HL-60 (cell line): ENCODE data around the gene PGM1.

Source experiments
- DNase-seq, 2 experiments: peaks; one replicate each; pipeline ENCODE4 v3.0.0-alpha.2; 2010 to 2020; ENCODE audit warnings: low read depth in 1 of 2, low spot score in 1 of 2
- H3K27ac ChIP-seq: fragments of 250-450 bp; sonication (Bioruptor Pico); replicated peaks from 2 replicates; pipeline ENCODE4 v1.5.1; 2020; ENCODE audit warnings: mild to moderate bottlenecking, moderate library complexity
- H3K27me3 ChIP-seq: fragments of 250-450 bp; sonication (Bioruptor Pico); 2 replicates; pipeline ENCODE4 v1.5.1; 2021; ENCODE audit warnings: mild to moderate bottlenecking, moderate library complexity; ENCODE audit not compliant: insufficient read depth, poor library complexity, severe bottlenecking
- H3K4me3 ChIP-seq: replicated peaks from 2 replicates; pipeline ENCODE4 v1.5.1; 2011; ENCODE audit warnings: mild to moderate bottlenecking, control low read depth, low read length; ENCODE audit not compliant: insufficient read depth
- GABPA ChIP-seq: IDR thresholded peaks from 2 replicates; pipeline ENCODE4 v1.6.1; 2012; ENCODE audit warnings: low read depth
- POLR2AphosphoS5 ChIP-seq: IDR thresholded peaks from 2 replicates; pipeline ENCODE4 v1.6.1; 2012; ENCODE audit warnings: low read depth
- SPI1 ChIP-seq: IDR thresholded peaks from 2 replicates; pipeline ENCODE4 v1.6.1; 2012; ENCODE audit warnings: low read depth, mild to moderate bottlenecking, borderline replicate concordance
- TF ChIP-seq, protein P1 (sequence below): IDR thresholded peaks from one replicate; pipeline ENCODE4 v1.5.1; 2011; ENCODE audit warnings: low read length, control low read depth, inconsistent platforms; ENCODE audit not compliant: insufficient read depth
- TF ChIP-seq, protein P2 (sequence below): IDR thresholded peaks from 2 replicates; pipeline ENCODE4 v1.6.1; 2012; ENCODE audit warnings: low read depth; ENCODE audit not compliant: insufficient replicate concordance

PGM1 gene

DNA sequence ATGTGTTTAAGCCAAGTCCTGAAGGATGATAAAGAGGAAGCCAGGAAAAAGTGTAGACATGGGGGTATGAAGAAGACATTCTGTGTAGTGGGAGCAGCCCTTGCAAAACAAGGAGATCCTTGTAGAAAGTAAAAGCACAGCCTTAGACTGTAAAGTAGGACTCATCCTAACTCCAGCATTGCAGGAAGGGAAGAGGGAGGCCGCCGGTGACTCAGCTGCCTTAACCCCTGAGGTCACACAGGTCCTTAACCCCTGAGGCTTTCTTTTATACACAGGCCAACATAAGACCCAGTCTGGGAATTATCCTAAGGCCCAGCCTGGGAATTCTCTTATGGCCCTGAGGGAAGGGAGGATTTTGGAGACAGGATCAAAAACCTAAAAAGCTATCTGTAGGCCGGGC is 18.0 kb downstream of the PGM1 start:
- DNase-seq, result no peak
- no peak overlapping the region for H3K4me3 ChIP-seq
- H3K27me3 ChIP-seq, result no peaks in the 10 kb centered on the region
- no peak overlapping the region for H3K27ac ChIP-seq
- TF ChIP-seq GABPA (no peak), SPI1 (no peak)
- TF ChIP-seq, protein P1, sequence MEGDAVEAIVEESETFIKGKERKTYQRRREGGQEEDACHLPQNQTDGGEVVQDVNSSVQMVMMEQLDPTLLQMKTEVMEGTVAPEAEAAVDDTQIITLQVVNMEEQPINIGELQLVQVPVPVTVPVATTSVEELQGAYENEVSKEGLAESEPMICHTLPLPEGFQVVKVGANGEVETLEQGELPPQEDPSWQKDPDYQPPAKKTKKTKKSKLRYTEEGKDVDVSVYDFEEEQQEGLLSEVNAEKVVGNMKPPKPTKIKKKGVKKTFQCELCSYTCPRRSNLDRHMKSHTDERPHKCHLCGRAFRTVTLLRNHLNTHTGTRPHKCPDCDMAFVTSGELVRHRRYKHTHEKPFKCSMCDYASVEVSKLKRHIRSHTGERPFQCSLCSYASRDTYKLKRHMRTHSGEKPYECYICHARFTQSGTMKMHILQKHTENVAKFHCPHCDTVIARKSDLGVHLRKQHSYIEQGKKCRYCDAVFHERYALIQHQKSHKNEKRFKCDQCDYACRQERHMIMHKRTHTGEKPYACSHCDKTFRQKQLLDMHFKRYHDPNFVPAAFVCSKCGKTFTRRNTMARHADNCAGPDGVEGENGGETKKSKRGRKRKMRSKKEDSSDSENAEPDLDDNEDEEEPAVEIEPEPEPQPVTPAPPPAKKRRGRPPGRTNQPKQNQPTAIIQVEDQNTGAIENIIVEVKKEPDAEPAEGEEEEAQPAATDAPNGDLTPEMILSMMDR, result no peak
- TF ChIP-seq, protein P2, sequence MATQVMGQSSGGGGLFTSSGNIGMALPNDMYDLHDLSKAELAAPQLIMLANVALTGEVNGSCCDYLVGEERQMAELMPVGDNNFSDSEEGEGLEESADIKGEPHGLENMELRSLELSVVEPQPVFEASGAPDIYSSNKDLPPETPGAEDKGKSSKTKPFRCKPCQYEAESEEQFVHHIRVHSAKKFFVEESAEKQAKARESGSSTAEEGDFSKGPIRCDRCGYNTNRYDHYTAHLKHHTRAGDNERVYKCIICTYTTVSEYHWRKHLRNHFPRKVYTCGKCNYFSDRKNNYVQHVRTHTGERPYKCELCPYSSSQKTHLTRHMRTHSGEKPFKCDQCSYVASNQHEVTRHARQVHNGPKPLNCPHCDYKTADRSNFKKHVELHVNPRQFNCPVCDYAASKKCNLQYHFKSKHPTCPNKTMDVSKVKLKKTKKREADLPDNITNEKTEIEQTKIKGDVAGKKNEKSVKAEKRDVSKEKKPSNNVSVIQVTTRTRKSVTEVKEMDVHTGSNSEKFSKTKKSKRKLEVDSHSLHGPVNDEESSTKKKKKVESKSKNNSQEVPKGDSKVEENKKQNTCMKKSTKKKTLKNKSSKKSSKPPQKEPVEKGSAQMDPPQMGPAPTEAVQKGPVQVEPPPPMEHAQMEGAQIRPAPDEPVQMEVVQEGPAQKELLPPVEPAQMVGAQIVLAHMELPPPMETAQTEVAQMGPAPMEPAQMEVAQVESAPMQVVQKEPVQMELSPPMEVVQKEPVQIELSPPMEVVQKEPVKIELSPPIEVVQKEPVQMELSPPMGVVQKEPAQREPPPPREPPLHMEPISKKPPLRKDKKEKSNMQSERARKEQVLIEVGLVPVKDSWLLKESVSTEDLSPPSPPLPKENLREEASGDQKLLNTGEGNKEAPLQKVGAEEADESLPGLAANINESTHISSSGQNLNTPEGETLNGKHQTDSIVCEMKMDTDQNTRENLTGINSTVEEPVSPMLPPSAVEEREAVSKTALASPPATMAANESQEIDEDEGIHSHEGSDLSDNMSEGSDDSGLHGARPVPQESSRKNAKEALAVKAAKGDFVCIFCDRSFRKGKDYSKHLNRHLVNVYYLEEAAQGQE, result no peak

DNA sequence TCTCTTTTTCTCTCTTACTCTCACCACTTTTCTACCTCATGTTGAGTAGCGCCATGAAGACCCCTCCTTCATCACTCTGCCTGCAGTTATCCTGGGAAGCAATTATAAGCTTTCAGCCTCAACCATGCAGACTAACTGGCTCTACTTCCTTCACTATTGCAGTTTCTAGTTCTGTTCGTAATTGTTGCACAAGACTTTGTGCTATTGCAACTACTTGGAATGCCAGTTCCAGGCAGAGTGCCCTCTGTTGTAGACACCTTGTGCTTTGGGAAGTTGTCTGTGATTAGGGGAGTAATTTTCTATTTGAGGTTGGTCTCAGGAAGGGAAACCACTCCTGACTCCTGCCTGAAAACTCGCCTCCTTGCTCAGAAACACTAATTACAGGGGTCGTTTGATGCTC is 19.4 kb downstream of the PGM1 start:
- Histone ChIP-seq H3K27ac (no peak overlapping the region), H3K27me3 (no peaks in the 10 kb centered on the region), H3K4me3 (no peak overlapping the region)
- TF ChIP-seq GABPA, result no peak
- TF ChIP-seq, protein P1, result no peak
- TF ChIP-seq, protein P2, result no peak
- TF ChIP-seq SPI1, result no peak
- TF ChIP-seq POLR2AphosphoS5, result no peak
- DNase-seq, result peak; percentile 18 to 31

DNA sequence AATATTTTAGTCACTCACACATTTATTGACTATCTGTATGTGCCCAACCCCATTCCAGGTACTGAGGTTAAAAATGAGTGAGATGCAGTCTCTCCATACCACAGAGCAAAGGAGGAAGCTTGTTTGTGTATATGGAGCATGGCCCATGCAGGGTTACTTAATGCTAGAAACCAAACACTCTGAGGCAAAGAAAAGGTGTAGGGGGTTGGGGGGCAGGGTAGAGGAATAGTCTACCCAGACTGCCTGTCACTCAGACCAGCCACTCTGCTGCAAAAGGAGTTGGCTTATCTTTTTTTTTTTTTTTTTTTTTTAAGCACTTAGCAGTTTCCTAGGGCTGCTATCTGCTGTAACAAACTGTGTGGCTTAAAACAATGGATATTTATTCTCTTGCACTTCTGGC is 19.8 kb downstream of the PGM1 start:
- DNase-seq, result peak in 1 of 2 experiments; percentile 21

More for the DNA sequence above, 19.8 kb downstream of the PGM1 start:
- no peaks in the 10 kb centered on the region for H3K27me3 ChIP-seq
- H3K4me3 ChIP-seq, result no peak overlapping the region
- TF ChIP-seq SPI1 (no peak), POLR2AphosphoS5 (no peak), GABPA (no peak)
- TF ChIP-seq, protein P1, result no peak
- TF ChIP-seq, protein P2, result no peak
- H3K27ac ChIP-seq, result no peak overlapping the region
